ENCODE measurements around the gene PCSK1.

DNA sequence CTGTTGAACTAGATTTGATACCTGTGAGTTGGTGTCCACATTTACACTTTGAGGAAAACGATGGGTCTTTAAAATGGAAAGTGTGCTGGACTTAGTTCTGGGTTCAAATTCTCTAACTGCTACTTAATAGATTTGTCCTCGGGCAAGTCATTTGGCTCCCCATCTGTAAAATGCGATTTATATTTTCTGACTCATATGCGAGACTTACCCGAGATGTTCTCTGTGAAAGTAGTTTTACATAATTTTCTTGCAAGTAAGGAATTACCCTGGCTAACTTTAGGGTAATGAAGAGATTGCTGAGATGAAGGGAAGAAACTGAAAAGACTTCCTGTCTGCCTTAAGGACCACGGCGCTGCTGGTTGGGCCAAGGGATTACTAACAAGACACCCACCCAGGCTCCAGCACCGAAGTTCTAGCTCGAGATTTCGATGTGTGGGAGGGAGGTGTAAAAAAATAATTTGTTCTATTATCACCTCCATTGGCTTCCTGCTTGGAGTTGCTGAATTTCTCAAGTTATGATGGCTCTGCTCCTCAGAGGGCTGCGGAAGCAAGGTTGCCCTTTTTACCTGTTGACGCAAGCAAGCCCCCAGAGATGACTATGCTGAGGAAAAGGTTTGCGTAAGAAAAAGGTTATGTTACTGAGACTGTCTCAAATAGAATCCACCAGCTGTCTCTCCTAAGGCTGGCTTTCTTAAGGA lies 24.1 kb downstream of the PCSK1 start:
- TF ChIP-seq, protein P1, sequence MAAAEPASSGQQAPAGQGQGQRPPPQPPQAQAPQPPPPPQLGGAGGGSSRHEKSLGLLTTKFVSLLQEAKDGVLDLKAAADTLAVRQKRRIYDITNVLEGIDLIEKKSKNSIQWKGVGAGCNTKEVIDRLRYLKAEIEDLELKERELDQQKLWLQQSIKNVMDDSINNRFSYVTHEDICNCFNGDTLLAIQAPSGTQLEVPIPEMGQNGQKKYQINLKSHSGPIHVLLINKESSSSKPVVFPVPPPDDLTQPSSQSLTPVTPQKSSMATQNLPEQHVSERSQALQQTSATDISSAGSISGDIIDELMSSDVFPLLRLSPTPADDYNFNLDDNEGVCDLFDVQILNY (CRISPR knock-in tag; IDR thresholded peaks at IDR 0.05), result no peak
- TF ChIP-seq, protein P2, sequence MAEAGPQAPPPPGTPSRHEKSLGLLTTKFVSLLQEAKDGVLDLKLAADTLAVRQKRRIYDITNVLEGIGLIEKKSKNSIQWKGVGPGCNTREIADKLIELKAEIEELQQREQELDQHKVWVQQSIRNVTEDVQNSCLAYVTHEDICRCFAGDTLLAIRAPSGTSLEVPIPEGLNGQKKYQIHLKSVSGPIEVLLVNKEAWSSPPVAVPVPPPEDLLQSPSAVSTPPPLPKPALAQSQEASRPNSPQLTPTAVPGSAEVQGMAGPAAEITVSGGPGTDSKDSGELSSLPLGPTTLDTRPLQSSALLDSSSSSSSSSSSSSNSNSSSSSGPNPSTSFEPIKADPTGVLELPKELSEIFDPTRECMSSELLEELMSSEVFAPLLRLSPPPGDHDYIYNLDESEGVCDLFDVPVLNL (CRISPR knock-in tag; IDR thresholded peaks at IDR 0.05; ENCODE audit: borderline replicate concordance, low read depth), result no peak
- TF ChIP-seq CREM (CRISPR knock-in tag; IDR thresholded peaks at IDR 0.05) (no peak), ZNF121 (CRISPR knock-in tag; IDR thresholded peaks at IDR 0.05) (no peak), FOXK1 (CRISPR knock-in tag; IDR thresholded peaks at IDR 0.05) (no peak), SMAD4 (CRISPR knock-in tag; IDR thresholded peaks at IDR 0.05) (no peak)
- TF ChIP-seq, protein P3, sequence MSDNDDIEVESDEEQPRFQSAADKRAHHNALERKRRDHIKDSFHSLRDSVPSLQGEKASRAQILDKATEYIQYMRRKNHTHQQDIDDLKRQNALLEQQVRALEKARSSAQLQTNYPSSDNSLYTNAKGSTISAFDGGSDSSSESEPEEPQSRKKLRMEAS (CRISPR knock-in tag; IDR thresholded peaks at IDR 0.05), result no peak
- TF ChIP-seq, protein P4, sequence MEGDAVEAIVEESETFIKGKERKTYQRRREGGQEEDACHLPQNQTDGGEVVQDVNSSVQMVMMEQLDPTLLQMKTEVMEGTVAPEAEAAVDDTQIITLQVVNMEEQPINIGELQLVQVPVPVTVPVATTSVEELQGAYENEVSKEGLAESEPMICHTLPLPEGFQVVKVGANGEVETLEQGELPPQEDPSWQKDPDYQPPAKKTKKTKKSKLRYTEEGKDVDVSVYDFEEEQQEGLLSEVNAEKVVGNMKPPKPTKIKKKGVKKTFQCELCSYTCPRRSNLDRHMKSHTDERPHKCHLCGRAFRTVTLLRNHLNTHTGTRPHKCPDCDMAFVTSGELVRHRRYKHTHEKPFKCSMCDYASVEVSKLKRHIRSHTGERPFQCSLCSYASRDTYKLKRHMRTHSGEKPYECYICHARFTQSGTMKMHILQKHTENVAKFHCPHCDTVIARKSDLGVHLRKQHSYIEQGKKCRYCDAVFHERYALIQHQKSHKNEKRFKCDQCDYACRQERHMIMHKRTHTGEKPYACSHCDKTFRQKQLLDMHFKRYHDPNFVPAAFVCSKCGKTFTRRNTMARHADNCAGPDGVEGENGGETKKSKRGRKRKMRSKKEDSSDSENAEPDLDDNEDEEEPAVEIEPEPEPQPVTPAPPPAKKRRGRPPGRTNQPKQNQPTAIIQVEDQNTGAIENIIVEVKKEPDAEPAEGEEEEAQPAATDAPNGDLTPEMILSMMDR (IDR thresholded peaks at IDR 0.05), result no peak

Measured in WTC11 (cell line).